Measurements from ENCODE around the gene RABL2A. TPM values are rescaled to one million over a fixed set of nuclear protein-coding genes. Genes with fewer than 3 reads are reported as not detected.
"Not testable (repeated sequence)": the region's sequence is repeated elsewhere in the genome, so short reads cannot be mapped to it uniquely, and the experiment has no call there.

Gene RABL2A
- total RNA-seq, 4 donors from 2014 or later, result 6.9 to 24.7 (median 20.3) TPM

GRCh38 chr2:113597572-113597971, 29.5 kb upstream of the RABL2A start:
- H3K27ac ChIP-seq; DNase-seq (ENCODE audit: low spot score in 2 of 2); H3K4me3 ChIP-seq; H3K27me3 ChIP-seq; H3K9me3 ChIP-seq; H3K4me1 ChIP-seq; H3K36me3 ChIP-seq: not testable (repeated sequence)
- whole genome bisulfite sequencing, 2 donors, result no CpG with 5 or more reads among the region's 9 CpGs

GRCh38 chr2:113598180-113598579, 28.9 kb upstream of the RABL2A start:
- not testable (repeated sequence) for H3K27me3 ChIP-seq; DNase-seq (ENCODE audit: low spot score in 2 of 2); H3K4me3 ChIP-seq; H3K36me3 ChIP-seq; H3K27ac ChIP-seq; H3K9me3 ChIP-seq; H3K4me1 ChIP-seq
- WGBS, 2 donors, result 57 to 66% methylated on average over 4 to 7 of the region's 13 CpGs

GRCh38 chr2:113598738-113599137, 28.3 kb upstream of the RABL2A start:
- DNase-seq (ENCODE audit: low spot score in 2 of 2); H3K36me3 ChIP-seq; H3K4me1 ChIP-seq; H3K27me3 ChIP-seq; H3K27ac ChIP-seq; H3K9me3 ChIP-seq; H3K4me3 ChIP-seq: not testable (repeated sequence)
- WGBS, 2 donors, result 93% methylated on average over 6 of the region's 9 CpGs; no CpG with 5 or more reads in 1 of the 2 donors

- not testable (repeated sequence) for H3K27me3 ChIP-seq; DNase-seq (ENCODE audit: low spot score in 2 of 2); H3K4me1 ChIP-seq; H3K4me3 ChIP-seq; H3K9me3 ChIP-seq; H3K36me3 ChIP-seq; H3K27ac ChIP-seq
- WGBS, 2 donors, result 20 to 25% methylated on average over 1 of the region's 2 CpGs
Observed at GRCh38 chr2:113599208-113599607, 27.9 kb upstream of the RABL2A start.

GRCh38 chr2:113602040-113602769, 24.9 kb upstream of the RABL2A start:
- H3K36me3 ChIP-seq, H3K4me3 ChIP-seq, H3K4me1 ChIP-seq, H3K9me3 ChIP-seq, H3K27ac ChIP-seq, H3K27me3 ChIP-seq: not testable (repeated sequence)
- DNase-seq (ENCODE audit: low spot score in 2 of 2), result peak in 1 of 2 donors; percentile 36
- WGBS, 2 donors, result 90 to 94% methylated on average over 39 to 48 of the region's 51 CpGs
- TF ChIP-seq CTCF (IDR thresholded peaks at IDR 0.05), result peak in 3 of 5 experiments; percentile 32 to 63 (median 61)

GRCh38 chr2:113602869-113603466, 24.1 kb upstream of the RABL2A start:
- 36 to 59% methylated on average over 2 of the region's 2 CpGs for WGBS, 2 donors

More at GRCh38 chr2:113602869-113603466, 24.1 kb upstream of the RABL2A start:
- H3K4me3 ChIP-seq, result peak overlapping the region; percentile 30 to 61 (median 56)
- H3K36me3 ChIP-seq, result peaks cover 0 to 4% (median 0%) of the 10 kb centered on the region in 3 donors
- TF ChIP-seq EP300 (IDR thresholded peaks at IDR 0.05) (no peak), CTCF (IDR thresholded peaks at IDR 0.05) (no peak)
- no peaks in the 10 kb centered on the region for H3K9me3 ChIP-seq
- peak overlapping the region; percentile 61 to 91 (median 88) for H3K27ac ChIP-seq
- peaks cover 0 to 7% (median 0%) of the 10 kb centered on the region in 4 donors for H3K4me1 ChIP-seq
- DNase-seq (ENCODE audit: low spot score in 2 of 2), result no peak
- H3K27me3 ChIP-seq, result no peaks in the 10 kb centered on the region
